22Rv1 (cell line): Measurements from ENCODE around the gene TBCK.

ENCODE experiments used
- ZFX ChIP-seq: fragments of 450-650 bp; IDR thresholded peaks from 2 replicates; pipeline ENCODE4 v1.6.1; 2017; ENCODE audit warnings: antibody characterized with exemption, borderline replicate concordance
- TF ChIP-seq, protein P1 (sequence below): fragments of 450-650 bp; IDR thresholded peaks from 2 replicates; pipeline ENCODE4 v1.5.1; 2017; ENCODE audit warnings: mild to moderate bottlenecking

DNA sequence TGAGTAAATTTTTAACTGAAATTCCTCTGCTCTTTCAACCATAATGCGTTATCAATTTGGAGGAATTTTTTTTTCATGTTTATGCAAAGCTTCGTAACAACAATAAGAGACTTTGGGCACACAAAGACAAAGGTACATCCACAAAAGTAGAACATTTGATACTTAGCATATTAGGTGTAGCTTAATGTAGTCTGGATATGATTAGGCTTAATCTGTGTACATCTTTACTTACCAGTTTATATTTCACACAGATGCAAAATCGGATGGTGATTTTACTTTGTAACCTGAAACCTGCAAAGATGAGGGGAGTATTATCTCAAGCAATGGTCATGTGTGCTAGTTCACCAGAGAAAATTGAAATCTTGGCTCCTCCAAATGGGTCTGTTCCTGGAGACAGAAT, 20.6 kb upstream of the TBCK start:
- TF ChIP-seq, protein P1, sequence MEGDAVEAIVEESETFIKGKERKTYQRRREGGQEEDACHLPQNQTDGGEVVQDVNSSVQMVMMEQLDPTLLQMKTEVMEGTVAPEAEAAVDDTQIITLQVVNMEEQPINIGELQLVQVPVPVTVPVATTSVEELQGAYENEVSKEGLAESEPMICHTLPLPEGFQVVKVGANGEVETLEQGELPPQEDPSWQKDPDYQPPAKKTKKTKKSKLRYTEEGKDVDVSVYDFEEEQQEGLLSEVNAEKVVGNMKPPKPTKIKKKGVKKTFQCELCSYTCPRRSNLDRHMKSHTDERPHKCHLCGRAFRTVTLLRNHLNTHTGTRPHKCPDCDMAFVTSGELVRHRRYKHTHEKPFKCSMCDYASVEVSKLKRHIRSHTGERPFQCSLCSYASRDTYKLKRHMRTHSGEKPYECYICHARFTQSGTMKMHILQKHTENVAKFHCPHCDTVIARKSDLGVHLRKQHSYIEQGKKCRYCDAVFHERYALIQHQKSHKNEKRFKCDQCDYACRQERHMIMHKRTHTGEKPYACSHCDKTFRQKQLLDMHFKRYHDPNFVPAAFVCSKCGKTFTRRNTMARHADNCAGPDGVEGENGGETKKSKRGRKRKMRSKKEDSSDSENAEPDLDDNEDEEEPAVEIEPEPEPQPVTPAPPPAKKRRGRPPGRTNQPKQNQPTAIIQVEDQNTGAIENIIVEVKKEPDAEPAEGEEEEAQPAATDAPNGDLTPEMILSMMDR = no peak
- TF ChIP-seq ZFX = no peak
